HG03025 (cell line): ENCODE data around the gene GPS1.

Experiments
- ATAC-seq: cut with Tn5 transposase; IDR thresholded peaks from one replicate; pipeline ENCODE4 v1.9.1; 2021; ENCODE audit warnings: mild to moderate bottlenecking, moderate library complexity; ENCODE audit not compliant: unreplicated experiment, low FRiP score

GPS1 gene

GRCh38 chr17:82039695-82040299, 11.9 kb upstream of the GPS1 start:
- no peak for ATAC-seq

GRCh38 chr17:82041144-82041814, 10.4 kb upstream of the GPS1 start:
- ATAC-seq: no peak

GRCh38 chr17:82042649-82043048, 9.0 kb upstream of the GPS1 start:
- ATAC-seq: no peak

GRCh38 chr17:82043507-82043906, 8.2 kb upstream of the GPS1 start:
- no peak for ATAC-seq

GRCh38 chr17:82045936-82046484, 5.7 kb upstream of the GPS1 start:
- ATAC-seq: no peak

GRCh38 chr17:82046903-82047302, 4.8 kb upstream of the GPS1 start:
- ATAC-seq: no peak

GRCh38 chr17:82047379-82047778, 4.3 kb upstream of the GPS1 start:
- no peak for ATAC-seq

- ATAC-seq: no peak
Observed at GRCh38 chr17:82047914-82048570, 3.7 kb upstream of the GPS1 start.

- no peak for ATAC-seq
Observed at GRCh38 chr17:82048571-82048971, 3.1 kb upstream of the GPS1 start.

- no peak for ATAC-seq
Observed at GRCh38 chr17:82049106-82049505, 2.6 kb upstream of the GPS1 start.

GRCh38 chr17:82049521-82049971, 2.2 kb upstream of the GPS1 start:
- no peak for ATAC-seq

GRCh38 chr17:82050152-82050760, 1.4 kb upstream of the GPS1 start:
- ATAC-seq: no peak

- ATAC-seq: no peak
Observed at GRCh38 chr17:82050761-82051641, 697 bp upstream of the GPS1 start.

GRCh38 chr17:82052638-82053059, 951 bp downstream of the GPS1 start:
- no peak for ATAC-seq

GRCh38 chr17:82053130-82053529, 1.4 kb downstream of the GPS1 start:
- ATAC-seq: no peak

GRCh38 chr17:82053556-82054263, 2.0 kb downstream of the GPS1 start:
- no peak for ATAC-seq

- no peak for ATAC-seq
Observed at GRCh38 chr17:82054351-82055022, 2.8 kb downstream of the GPS1 start.

GRCh38 chr17:82055023-82055964, 3.6 kb downstream of the GPS1 start:
- ATAC-seq: no peak
